IMR-90 (cell line): Measurements from ENCODE around the gene SYNE1. TPM values are rescaled to one million over a fixed set of nuclear protein-coding genes. Genes with fewer than 3 reads are reported as not detected.
"Not testable (repeated sequence)": the region's sequence is repeated elsewhere in the genome, so short reads cannot be mapped to it uniquely, and the experiment has no call there.

Experiments used
- ATAC-seq: fragments of 200-7000 bp; cut with Tn5 transposase; 2 replicates; pipeline ENCODE4 v1.9.1; 2020; ENCODE audit warnings: low read depth, mild to moderate bottlenecking, moderate library complexity
- BruUV-seq: library from RNA; stranded (reverse); fragments of 400-500 nt; replicated peaks from 2 replicates; lab custom pipeline; 2021; lab: Mats Ljungman, UMichigan
- CTCF ChIA-PET: fragments of 300-600 bp; formaldehyde crosslinking; extraction: SDS; loops from one replicate; lab custom pipeline; 2021; ENCODE audit warnings: antibody characterized with exemption; lab: Yijun Ruan, JAX
- POLR2A ChIA-PET: fragments of 300-600 bp; sonication (Branson Sonifier 250); formaldehyde crosslinking; loops from one replicate; lab custom pipeline; 2022; ENCODE audit warnings: antibody characterized with exemption; ENCODE audit not compliant: unreplicated experiment; lab: Charles Lee
- DNase-seq: peaks from one replicate; pipeline ENCODE4 v3.0.0; 2013
- H2AFZ ChIP-seq: replicated peaks from 2 replicates; pipeline ENCODE3; 2013; ENCODE audit warnings: low read length, mild to moderate bottlenecking; ENCODE audit not compliant: poor library complexity
- H2AK5ac ChIP-seq: 2 replicates; pipeline ENCODE4 v1.6.1; 2013; ENCODE audit warnings: low read depth, low read length, inconsistent platforms
- H2AK9ac ChIP-seq: replicated peaks from 2 replicates; pipeline ENCODE3; 2013; ENCODE audit warnings: mild to moderate bottlenecking, low read depth, low read length, moderate library complexity; ENCODE audit not compliant: poor library complexity
- H2BK120ac ChIP-seq: 2 replicates; pipeline ENCODE4 v1.6.1; 2013; ENCODE audit warnings: low read depth, low read length, inconsistent platforms
- H2BK15ac ChIP-seq: 3 replicates; pipeline ENCODE4 v1.6.1; 2013; ENCODE audit warnings: low read depth, low read length, inconsistent platforms
- H2BK20ac ChIP-seq: 2 replicates; pipeline ENCODE4 v1.6.1; 2013; ENCODE audit warnings: low read depth, mild to moderate bottlenecking, inconsistent platforms, low read length, moderate library complexity
- H2BK5ac ChIP-seq: 2 replicates; pipeline ENCODE4 v1.6.1; 2013; ENCODE audit warnings: mild to moderate bottlenecking, low read depth, low read length, inconsistent platforms; ENCODE audit not compliant: poor library complexity, severe bottlenecking
- H3K14ac ChIP-seq: replicated peaks from 2 replicates; pipeline ENCODE4 v1.6.1; 2013; ENCODE audit warnings: low read depth, low read length, inconsistent platforms
- H3K18ac ChIP-seq: 2 replicates; pipeline ENCODE4 v1.6.1; 2013; ENCODE audit warnings: low read depth, low read length, control low read depth
- H3K23ac ChIP-seq: 2 replicates; pipeline ENCODE4 v1.6.1; 2013; ENCODE audit warnings: low read depth, low read length, inconsistent platforms
- H3K27ac ChIP-seq: 2 replicates; pipeline ENCODE4 v1.5.1; 2013; ENCODE audit warnings: mild to moderate bottlenecking, control low read depth, low read length; ENCODE audit not compliant: insufficient read depth
- H3K27me3 ChIP-seq: 2 replicates; pipeline ENCODE4 v1.6.1; 2013; ENCODE audit warnings: low read length; ENCODE audit not compliant: control insufficient read depth, insufficient read depth
- H3K36me3 ChIP-seq: 2 replicates; pipeline ENCODE4 v1.6.1; 2013; ENCODE audit warnings: low read length, mixed read lengths; ENCODE audit not compliant: control insufficient read depth, insufficient read depth
- H3K4ac ChIP-seq: 2 replicates; pipeline ENCODE4 v1.6.1; 2013; ENCODE audit warnings: low read depth, low read length, inconsistent platforms
- H3K4me1 ChIP-seq: 2 replicates; pipeline ENCODE4 v1.6.1; 2013; ENCODE audit warnings: low read length, mixed read lengths; ENCODE audit not compliant: control insufficient read depth, insufficient read depth
- H3K4me2 ChIP-seq: 2 replicates; pipeline ENCODE4 v1.6.1; 2013; ENCODE audit warnings: low read depth, mild to moderate bottlenecking, control low read depth, low read length, moderate library complexity
- H3K4me3 ChIP-seq: 2 replicates; pipeline ENCODE4 v1.5.1; 2013; ENCODE audit warnings: low read depth, mild to moderate bottlenecking, control low read depth, low read length, moderate library complexity; ENCODE audit not compliant: insufficient read depth
- H3K56ac ChIP-seq: 2 replicates; pipeline ENCODE4 v1.6.1; 2013; ENCODE audit warnings: low read length, inconsistent platforms; ENCODE audit not compliant: insufficient read depth; ENCODE audit errors: extremely low read depth
- H3K79me1 ChIP-seq, 2 experiments: 2 replicates each; pipeline ENCODE4 v1.6.1; 2013; ENCODE audit warnings: low read length in 2 of 2, inconsistent platforms in 1 of 2, low read depth in 1 of 2
- H3K9ac ChIP-seq: 2 replicates; pipeline ENCODE4 v1.6.1; 2013; ENCODE audit warnings: low read depth, low read length, control low read depth
- H3K9me1 ChIP-seq: 2 replicates; pipeline ENCODE4 v1.6.1; 2013; ENCODE audit warnings: low read length, inconsistent platforms; ENCODE audit not compliant: insufficient read depth
- H3K9me3 ChIP-seq: 2 replicates; pipeline ENCODE4 v1.6.1; 2013; ENCODE audit warnings: low read length; ENCODE audit not compliant: control insufficient read depth, insufficient read depth
- H4K20me1 ChIP-seq: 2 replicates; pipeline ENCODE4 v1.6.1; 2013; ENCODE audit warnings: low read length, inconsistent platforms; ENCODE audit not compliant: insufficient read depth
- H4K5ac ChIP-seq: 2 replicates; pipeline ENCODE4 v1.6.1; 2013; ENCODE audit warnings: mild to moderate bottlenecking, low read depth, low read length, control low read depth
- H4K8ac ChIP-seq, 2 experiments: 2 replicates each; pipeline ENCODE4 v1.6.1; 2013; ENCODE audit warnings: low read depth in 2 of 2, low read length in 2 of 2, control low read depth in 1 of 2, inconsistent platforms in 1 of 2
- H4K91ac ChIP-seq: 2 replicates; pipeline ENCODE4 v1.6.1; 2013; ENCODE audit warnings: low read depth, low read length, inconsistent platforms; ENCODE audit not compliant: insufficient read depth
- FOS ChIP-seq: fragments of 150-350 bp; IDR thresholded peaks from 2 replicates; pipeline ENCODE4 v1.6.1; 2016; ENCODE audit warnings: low read depth, low read length
- WGBS, 2 experiments: methylation state at CpG; one replicate each; pipeline versions ENCODE4 v1.1.5 to v1.1.7; 2013; ENCODE audit warnings: missing lambda C conversion rate in 2 of 2; ENCODE audit not compliant: insufficient read length in 1 of 2; ENCODE audit errors: extremely low coverage in 2 of 2; 5-methylcytosine and 5-hydroxymethylcytosine counted together
- dilution Hi-C: fragments of 300-500 bp; cut with HindIII; formaldehyde crosslinking; loops from one replicate; pipeline ENCODE4 v1.14.3; 2018; ENCODE audit warnings: low sequenced_read_pairs; ENCODE audit not compliant: unreplicated experiment
- in situ Hi-C: fragments of 300-500 bp; cut with MboI; formaldehyde crosslinking; loops from 3 replicates; pipeline ENCODE4 v1.14.3; 2019; ENCODE audit warnings: low sequenced_read_pairs, inconsistent platforms, mixed read lengths
- intact Hi-C: fragments of 100-400 bp; cut with micrococcal nuclease; formaldehyde crosslinking; loops from 2 replicates; pipeline ENCODE4 v1.10.0; 2022
- polyA plus RNA-seq, 3 experiments: library from polyadenylated mRNA; depleted of rRNA; stranded (reverse); fragments of >200 nt; gene quantifications; 2 replicates each; pipeline ENCODE4 v1.2.3, GENCODE V29; 2012; ENCODE audit warnings: low replicate concordance in 1 of 3
- total RNA-seq: library from RNA; depleted of rRNA; stranded (reverse); fragments of >200 nt; gene quantifications from 2 replicates; pipeline ENCODE4 v1.2.3, GENCODE V29; 2012

The SYNE1 gene
- total and polyA plus RNA-seq, 2 of the 4 experiments (the other 2 are of a cell fraction), result 34.1 to 159 TPM

DNA sequence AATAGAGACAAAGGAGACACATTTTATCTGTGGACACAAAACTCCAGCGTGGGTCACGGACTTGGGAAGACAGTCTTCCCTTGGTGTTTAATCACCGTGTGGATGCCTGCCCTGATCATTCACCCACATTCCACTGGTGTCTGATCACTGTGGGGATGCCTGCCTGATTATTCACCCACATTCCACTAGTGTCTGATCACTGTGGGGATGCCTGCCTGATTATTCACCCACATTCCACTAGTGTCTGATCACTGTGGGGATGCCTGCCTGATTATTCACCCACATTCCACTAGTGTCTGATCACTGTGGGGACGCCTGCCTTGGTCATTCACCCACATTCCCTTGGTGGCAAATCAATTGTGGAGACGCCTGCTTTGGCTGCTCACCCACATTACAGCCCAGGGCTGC is 146.2 kb downstream of the SYNE1 start:
- 0 out of 2 replicates have a peak overlapping the region, but pooled peaks have one; percentile 11 for H3K9ac ChIP-seq
- H3K4me2 ChIP-seq, intact Hi-C loops, POLR2A ChIA-PET, H4K20me1 ChIP-seq, H3K27me3 ChIP-seq, dilution Hi-C loops, H2AFZ ChIP-seq, H3K4me3 ChIP-seq, CTCF ChIA-PET, H3K9me1 ChIP-seq, in situ Hi-C loops, H3K36me3 ChIP-seq, H3K9me3 ChIP-seq, BruUV-seq: not testable (repeated sequence)
- peak overlapping the region; percentile 100 for H2BK20ac ChIP-seq
- no CpG with 5 or more reads among the region's 5 CpGs for WGBS, 2 experiments
- H3K23ac ChIP-seq, result peak overlapping the region; percentile 98; the same call in 1 of the 2 replicates
- H3K18ac ChIP-seq, result peak overlapping the region; percentile 99
- DNase-seq (peak; percentile 70), ATAC-seq (peak; percentile 85)
- H2BK120ac ChIP-seq, result peak overlapping the region; percentile 100
- peaks cover 0 to 14% of the 10 kb centered on the region in 2 experiments; a peak in 3 of 4 replicates for H3K79me1 ChIP-seq
- H4K8ac ChIP-seq, result peak overlapping the region; percentile 98 to 99
- peak overlapping the region; percentile 98 for H3K14ac ChIP-seq
- peak overlapping the region; percentile 100 for H2BK5ac ChIP-seq
- H3K56ac ChIP-seq, result peak overlapping the region; percentile 90
- H2AK9ac ChIP-seq, result peak overlapping the region; percentile 94
- peak overlapping the region; percentile 99 for H2AK5ac ChIP-seq
- peak overlapping the region; percentile 100 for H3K4ac ChIP-seq
- H4K5ac ChIP-seq, result peak overlapping the region; percentile 98
- peaks cover 13% of the 10 kb centered on the region for H3K4me1 ChIP-seq
- peak overlapping the region; percentile 91 for H3K27ac ChIP-seq
- H4K91ac ChIP-seq, result peak overlapping the region; percentile 100
- TF ChIP-seq FOS, result peak; percentile 45
- peak overlapping the region; percentile 100 for H2BK15ac ChIP-seq
